HG02642 (cell line): ENCODE measurements around the gene SELENOI.
A peak's percentile ranks its signal among the peaks of the same experiment; 100 is the strongest.
"Not testable (repeated sequence)": the region's sequence is repeated elsewhere in the genome, so short reads cannot be mapped to it uniquely, and the experiment has no call there.

Experiments used
- ATAC-seq: cut with Tn5 transposase; IDR thresholded peaks from one replicate; pipeline ENCODE4 v1.9.1; 2021; ENCODE audit warnings: mild to moderate bottlenecking; ENCODE audit not compliant: unreplicated experiment, poor library complexity

Gene SELENOI

GRCh38 chr2:26345545-26346453, at the start of gene SELENOI:
TSS of gene SELENOI (plus strand) at chr2:26346143. CDS start at chr2:26346233, 90 bp downstream.
- ATAC-seq: peak; percentile 95

GRCh38 chr2:26297061-26297460, 48.9 kb upstream of the SELENOI start:
- no peak for ATAC-seq

- no peak for ATAC-seq
These were observed 47.7 kb upstream of the SELENOI start for GRCh38 chr2:26298286-26298637.

GRCh38 chr2:26298638-26299393, 47.1 kb upstream of the SELENOI start:
- ATAC-seq: no peak

GRCh38 chr2:26299471-26300101, 46.4 kb upstream of the SELENOI start:
- no peak for ATAC-seq

- no peak for ATAC-seq
These were observed 45.6 kb upstream of the SELENOI start for GRCh38 chr2:26300234-26300925.

- ATAC-seq: no peak
These were observed 43.1 kb upstream of the SELENOI start for GRCh38 chr2:26302846-26303245.

GRCh38 chr2:26305094-26305493, 40.8 kb upstream of the SELENOI start:
- ATAC-seq: not testable (repeated sequence)

- no peak for ATAC-seq
These were observed 40.4 kb upstream of the SELENOI start for GRCh38 chr2:26305540-26305939.

GRCh38 chr2:26309921-26310320, 36.0 kb upstream of the SELENOI start:
- ATAC-seq: no peak

GRCh38 chr2:26312471-26312870, 33.5 kb upstream of the SELENOI start:
- ATAC-seq: no peak

GRCh38 chr2:26313446-26313845, 32.5 kb upstream of the SELENOI start:
- no peak for ATAC-seq

- ATAC-seq: no peak
These were observed 31.7 kb upstream of the SELENOI start for GRCh38 chr2:26314243-26314642.

- ATAC-seq: no peak
These were observed 29.9 kb upstream of the SELENOI start for GRCh38 chr2:26316041-26316440.

GRCh38 chr2:26316845-26317244, 29.1 kb upstream of the SELENOI start:
- no peak for ATAC-seq

GRCh38 chr2:26317377-26318105, 28.4 kb upstream of the SELENOI start:
- no peak for ATAC-seq

GRCh38 chr2:26318950-26319349, 27.0 kb upstream of the SELENOI start:
- no peak for ATAC-seq

- not testable (repeated sequence) for ATAC-seq
These were observed 21.5 kb upstream of the SELENOI start for GRCh38 chr2:26324479-26324878.

GRCh38 chr2:26324903-26325302, 21.0 kb upstream of the SELENOI start:
- ATAC-seq: no peak

- no peak for ATAC-seq
These were observed 20.1 kb upstream of the SELENOI start for GRCh38 chr2:26325851-26326250.
